ENCODE results near the gene SOHLH1.
"Not testable (repeated sequence)": the region's sequence is repeated elsewhere in the genome, so short reads cannot be mapped to it uniquely, and the experiment has no call there.

SOHLH1 gene

DNA sequence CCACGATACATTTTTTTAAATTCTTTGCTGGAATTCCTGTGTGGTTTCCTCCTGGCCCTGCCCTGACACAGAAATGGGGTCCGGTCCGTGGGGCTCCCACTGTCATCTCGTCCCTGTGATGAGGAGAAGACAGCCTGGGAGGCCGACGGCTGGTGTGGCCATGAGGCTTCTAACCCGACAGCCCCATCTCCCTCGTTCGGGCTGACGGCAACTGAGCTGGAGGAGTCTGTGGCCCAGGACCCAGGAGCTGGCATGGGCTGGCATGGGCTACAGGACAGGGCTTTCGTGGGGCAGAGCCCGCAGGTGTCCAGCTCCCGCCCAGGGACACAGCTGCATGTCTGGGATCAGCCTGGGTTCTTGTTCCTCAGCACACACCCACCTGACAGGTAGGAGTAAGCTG, 22.4 kb downstream of the SOHLH1 start:
- DNase-seq = no peak

DNA sequence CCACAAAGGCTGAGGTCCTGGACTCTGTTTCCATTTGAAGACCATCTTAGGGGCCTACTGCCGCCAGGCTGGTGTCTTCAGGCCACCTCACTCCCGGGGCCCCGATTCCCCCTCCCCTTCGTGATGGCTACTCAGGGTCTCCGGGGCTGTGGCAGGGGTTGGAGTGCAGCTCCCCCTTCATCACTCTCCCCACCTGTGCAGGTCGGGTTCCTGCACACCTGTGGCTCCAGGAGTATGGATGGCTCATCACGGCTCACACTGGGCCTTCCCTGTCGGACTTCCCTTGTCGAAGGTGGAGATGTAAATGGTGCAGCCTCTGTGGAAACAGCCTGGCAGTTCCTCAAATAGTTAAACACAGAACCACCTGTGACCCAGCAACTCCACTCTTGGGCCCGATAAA, 24.3 kb downstream of the SOHLH1 start:
- DNase-seq = no peak

DNA sequence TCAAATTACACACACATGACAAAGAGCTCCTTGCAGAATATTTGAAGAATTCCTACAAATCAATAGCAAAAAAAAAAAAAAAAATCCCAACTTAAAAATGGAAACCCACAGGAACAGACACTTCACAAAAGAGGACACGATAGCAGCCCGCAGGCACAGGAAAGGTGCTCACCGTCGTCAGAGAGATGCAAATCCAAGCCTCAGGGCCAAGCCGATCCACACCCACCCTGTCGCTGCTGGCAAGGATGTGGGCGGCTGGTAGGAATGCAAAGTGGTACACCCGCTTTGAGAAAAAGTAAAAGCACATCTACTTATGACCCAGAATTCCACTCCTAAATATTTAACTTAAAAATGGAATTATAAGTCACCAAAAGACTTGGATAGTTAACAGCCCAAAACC, 25.3 kb downstream of the SOHLH1 start:
- DNase-seq = no peak

DNA sequence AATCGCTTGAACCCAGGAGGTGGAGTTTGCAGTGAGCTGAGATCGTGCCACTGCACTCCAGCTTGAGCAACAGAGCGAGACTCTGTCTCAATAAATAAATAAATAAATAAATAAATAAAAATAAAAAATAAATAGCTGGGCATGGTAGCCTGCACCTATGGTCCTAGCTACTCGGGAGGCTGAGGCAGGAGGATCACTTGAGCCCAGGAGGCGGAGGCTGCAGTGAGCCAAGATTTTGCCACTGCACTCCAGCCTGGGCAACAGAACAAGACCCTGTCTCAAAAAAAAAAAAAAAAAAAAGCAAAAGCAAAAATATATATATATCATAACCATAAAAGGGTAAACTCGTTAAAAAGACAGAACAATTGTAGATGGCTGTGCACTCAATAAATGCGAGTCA, 26.5 kb downstream of the SOHLH1 start:
- DNase-seq = not testable (repeated sequence)

DNA sequence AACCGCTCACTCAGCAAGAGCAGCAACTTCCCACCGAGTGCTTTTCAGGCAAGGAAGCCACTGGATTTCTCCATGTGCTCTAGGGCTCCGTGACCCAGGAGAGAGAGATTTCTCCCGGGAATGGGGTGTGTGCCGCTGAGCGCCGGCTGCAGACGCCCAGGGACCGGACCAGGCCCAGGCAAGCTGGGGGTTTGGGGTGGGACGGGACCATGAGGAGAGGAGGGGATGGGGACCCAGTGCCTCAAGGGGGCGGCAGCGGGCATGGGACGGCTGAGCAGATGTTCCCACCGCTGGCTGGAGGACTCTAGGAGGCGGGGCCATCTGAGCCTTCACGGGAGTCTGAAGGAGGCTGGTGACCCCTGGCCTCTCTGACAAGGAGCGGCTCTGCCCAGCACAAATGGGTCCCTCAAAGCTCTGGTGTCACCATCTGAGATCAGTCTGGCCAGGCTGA, 27.7 kb downstream of the SOHLH1 start:
- DNase-seq = no peak

DNA sequence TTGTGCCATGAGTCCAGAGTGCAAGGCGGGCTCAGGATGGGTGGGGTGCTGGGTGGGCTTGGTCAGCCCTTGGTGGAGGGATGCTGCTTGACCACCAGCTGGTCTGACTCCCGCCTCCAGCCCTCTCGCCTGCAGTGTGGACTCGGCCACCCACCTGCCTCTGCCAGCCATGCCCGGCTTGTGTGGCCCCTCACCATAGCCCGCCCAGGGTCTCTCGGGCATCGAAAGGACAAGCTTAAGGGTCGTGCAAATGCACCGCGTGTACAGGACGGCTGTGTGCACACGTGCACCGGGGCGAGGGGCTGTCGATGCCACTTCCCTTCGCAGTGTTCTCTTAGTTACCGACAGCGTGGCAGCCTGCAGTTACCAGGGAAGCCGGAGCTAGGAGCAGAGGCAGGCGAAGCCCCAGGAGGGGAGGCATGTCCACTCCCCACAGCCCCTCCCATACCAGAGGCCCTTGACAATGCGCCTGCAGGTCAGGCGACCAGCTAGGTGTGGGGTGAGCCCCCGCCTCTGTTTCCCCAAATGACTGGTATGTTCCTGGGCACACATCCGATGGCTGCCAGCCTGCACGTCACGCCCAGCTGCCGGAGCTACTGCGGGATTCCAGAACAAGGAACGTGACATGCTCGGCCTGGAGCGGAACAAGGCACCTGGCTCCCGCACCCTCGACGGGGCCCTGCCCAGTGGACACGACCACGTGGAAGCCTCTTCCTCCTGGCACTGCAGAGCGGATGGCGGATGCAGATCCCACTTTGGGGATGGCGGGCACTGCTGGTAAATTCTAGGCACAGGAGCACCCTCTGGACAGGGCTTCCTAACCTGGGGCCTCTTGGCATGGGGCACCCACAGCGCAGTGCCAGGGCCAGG, 28.3 kb downstream of the SOHLH1 start:
- no peak for DNase-seq

DNA sequence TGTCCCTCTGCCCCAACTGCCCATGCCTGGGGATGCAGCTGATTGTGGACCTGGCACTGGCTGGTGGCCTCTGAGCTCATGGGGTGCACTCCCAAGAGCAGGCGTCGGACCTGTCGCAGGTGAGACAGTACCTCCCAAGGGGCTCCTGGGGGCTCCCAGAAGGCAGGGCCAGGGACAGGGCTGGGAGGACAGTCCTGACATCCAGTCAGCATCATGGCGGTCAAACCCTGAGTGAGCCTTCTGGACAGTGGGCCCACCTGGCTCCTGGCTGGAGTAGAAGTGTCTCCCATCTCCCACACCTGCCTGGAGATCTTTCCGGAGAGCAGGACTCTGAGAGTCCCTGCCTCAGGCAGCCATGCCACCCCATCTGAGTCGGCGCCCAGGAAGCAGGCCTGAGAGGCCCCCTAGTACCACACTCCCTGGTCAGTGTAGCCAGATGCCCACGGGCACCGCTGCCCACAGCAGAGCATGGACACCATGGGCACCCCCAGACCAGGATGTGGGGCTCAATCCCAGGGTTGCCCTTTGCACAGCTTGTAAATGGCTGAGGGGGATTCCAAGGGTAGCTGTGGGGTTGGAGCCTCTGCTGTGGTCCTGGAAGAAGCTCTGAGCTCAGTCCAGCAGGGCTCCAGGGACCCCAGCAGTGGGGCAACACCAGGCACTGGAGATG, 29.5 kb downstream of the SOHLH1 start:
- DNase-seq = no peak

DNA sequence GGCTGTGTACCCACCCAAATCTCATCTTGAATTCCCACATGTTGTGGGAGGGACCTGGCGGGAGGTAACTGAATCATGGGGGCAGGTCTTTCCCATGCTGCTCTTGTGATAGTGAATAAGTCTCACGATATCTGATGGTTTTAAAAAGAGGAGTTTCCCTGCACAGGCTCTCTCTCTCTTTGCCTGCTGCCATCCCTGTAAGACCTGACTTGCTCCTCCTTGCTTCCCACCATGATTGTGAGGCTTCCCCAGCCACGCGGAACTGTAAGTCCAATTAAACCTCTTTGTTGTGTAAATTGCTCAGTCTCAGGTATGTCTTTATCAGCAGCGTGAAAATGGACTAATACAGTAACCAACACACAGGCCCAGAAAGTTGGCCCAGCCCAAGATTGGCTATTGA, 30.3 kb downstream of the SOHLH1 start:
- not testable (repeated sequence) for DNase-seq

DNA sequence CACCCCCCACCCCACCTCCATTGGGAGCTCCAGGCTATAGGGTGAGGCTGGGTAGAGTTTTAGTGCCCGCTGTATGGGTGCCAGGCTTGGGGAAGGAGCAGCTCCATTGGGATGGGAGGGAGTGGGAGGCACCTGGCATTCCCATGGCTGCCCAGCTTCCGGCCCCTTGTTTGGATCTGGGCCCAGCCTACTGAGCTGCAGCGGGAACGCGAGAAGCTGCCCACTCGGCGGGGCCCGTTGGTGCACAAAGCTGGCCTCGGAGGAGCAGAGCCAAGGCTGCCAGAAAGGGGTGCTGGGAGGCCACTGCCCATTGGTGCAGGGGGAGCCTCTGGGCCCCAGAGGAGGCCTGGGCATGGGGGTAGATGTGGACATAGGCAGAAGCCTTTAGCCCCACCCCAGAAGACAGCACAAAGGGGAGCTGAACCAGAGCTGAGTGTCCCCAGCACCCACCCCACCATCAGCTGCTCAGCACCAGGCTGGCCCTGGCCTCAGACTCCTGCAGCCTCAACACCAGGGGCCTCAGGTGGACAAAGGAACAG, 31.7 kb downstream of the SOHLH1 start:
- DNase-seq = no peak

DNA sequence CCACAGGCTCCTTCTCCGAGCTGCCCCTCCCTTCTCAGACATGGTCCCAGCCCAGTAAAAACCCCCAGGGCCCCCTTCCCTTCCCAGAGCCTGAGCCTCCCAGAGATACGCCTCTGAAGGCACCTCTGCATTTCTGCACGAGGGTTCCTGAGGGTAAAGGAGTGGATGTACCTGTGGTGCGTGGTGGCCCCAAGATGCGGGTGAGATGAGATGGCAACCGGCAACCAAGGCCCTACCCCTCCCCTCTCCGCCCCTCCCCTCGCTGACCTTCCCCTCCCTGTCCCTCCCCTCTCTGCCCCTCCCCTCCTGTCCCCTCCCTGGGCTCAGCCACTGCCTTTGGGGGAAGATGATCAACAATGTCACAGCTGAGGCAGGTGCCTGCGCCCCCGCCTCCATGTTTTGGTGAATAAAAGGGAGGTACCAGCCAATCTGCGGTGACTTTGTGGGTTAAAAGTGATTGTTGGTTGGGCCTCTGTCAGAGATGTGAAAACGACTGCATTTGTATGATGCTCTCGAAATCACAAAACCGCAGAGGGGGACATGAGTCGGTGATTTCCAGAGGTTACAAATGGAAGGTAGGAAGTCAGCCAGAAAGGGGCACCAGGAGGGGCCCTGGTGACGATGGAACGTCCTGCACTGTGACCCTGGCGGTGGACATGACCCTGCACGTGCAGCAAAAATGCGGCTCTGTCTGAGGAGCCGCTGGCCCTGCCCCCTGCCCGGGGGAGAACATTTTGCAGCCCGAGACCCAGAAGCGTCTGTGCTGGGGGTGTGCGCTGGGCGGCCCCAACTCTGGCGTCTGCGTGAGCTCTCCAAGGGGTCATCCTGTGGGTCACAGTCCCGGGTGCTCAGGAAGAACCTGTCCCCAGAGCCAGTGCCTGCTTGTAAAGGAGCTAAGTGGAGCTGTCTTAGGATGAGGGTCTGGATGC, 32.5 kb downstream of the SOHLH1 start:
- DNase-seq = no peak

DNA sequence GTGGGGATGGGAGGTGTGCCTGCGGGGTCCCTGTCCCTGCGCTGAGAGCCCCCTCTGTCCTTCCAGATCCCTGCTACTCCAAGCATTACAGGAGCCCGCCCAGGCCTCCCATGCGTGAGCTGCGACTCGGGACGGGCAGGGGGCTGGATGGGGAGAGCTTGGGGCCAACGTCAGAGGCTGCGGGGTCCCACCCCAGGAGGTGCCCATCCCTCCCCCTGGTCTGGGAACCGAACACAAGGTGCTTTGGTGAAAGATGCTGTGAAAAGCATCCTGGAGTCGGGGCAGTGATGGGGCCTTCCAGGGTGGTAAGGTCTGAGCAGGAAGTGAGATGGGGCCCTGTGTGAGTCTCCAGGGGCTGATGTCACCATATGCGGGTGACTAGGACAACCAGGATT, 33.5 kb downstream of the SOHLH1 start:
- no peak for DNase-seq

DNA sequence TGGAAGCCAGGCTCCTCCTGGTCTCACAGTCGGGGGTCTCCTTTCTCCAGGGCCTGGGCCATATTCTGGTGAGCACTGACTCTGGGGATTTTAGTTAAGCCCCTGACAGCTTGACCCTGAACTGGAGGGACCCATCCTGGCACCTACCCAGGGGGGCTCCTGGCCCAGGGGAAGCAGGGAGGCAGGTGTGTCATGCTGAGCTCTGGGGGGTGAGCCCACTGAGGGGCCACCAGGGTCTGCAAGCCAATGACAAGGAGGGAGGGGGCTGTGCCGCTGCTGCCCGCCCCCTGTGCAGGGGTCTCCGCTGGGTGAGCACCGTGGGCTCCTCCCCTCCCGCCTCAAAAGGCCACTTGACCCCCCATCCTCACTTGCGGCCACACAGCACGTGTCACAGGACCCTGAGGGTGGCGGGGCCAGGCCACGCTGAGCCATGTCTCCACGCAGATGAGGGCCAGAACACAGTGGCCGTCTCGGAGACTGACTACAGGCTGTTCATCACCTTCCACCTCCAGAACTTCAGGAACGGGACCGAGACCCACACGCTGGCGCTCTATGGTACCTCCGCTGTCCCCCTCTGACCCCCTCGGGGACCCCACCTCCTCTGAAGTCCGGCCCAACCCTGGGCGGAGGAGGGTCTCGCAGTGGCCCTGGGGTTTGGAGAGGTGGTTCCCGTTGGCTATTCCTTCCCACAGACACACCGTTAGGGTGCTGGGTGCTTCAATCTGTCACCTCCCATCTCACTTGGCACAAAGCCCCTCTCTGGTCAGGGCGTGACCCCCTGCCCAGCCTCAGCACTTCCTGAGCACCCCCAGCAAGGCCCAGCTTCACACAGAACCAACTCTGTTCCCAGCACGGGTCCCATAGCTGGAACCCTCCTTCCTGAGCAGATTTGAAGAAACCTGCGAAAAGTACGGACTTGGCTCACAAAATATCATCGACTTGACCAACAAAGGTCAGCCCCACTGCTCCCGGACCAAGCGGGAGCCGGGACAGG, 34.2 kb downstream of the SOHLH1 start:
- DNase-seq = no peak

DNA sequence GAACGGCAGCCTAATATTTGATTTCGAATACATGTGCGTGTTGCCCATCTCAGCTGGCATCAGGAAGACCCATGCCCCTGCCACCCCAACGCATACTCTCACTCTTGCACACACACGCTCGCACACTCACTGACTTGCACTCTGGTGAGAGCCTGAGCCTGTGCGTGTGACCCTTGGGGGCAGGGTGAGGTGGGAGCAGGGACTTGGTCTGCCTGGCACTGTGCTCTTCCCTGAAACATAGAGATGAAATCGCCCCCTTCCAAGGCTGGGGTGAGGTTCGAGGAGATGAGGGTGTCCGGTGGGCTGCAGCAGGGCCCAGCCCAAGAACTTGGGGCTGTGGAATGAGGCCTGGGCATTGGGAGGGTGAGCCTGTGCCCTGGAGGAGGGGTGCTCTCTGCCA, 35.0 kb downstream of the SOHLH1 start:
- DNase-seq = no peak

DNA sequence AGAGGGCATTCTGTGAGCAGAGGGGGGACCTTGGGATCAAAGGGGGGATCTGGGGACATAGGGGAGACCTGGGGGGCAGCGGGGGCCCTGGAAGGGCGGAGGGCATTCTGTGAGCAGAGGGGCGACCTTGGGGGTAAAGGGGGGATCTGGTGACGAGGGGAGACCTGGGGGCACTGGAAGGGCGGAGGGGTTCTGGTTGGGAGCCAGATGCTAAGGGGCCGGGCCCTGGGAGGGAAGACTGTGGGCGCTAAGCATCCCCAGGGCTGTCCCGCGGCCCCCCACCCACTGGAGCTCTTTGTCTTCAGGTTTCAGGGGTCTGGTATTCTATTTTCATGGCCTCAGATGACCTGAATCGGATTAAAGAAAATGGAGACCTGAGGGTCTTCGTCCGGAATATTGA, 35.4 kb downstream of the SOHLH1 start:
- DNase-seq = no peak

DNA sequence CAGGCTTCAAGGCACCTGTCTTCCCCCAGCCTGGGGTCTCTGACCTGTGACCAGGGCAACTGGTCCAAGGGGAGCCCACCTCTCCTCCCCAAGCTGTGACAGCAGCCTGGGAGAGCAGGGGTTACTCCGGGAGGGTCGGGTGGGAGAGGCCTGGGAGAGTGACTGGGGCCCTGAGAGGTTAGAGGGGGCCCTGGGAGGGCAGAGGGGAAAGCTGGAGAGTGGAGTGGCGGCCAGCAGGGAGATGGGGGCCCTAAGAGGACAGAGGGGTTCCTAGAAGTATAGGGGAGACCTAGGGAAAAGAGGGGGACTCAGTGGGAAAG, 35.9 kb downstream of the SOHLH1 start:
- DNase-seq = no peak

DNA sequence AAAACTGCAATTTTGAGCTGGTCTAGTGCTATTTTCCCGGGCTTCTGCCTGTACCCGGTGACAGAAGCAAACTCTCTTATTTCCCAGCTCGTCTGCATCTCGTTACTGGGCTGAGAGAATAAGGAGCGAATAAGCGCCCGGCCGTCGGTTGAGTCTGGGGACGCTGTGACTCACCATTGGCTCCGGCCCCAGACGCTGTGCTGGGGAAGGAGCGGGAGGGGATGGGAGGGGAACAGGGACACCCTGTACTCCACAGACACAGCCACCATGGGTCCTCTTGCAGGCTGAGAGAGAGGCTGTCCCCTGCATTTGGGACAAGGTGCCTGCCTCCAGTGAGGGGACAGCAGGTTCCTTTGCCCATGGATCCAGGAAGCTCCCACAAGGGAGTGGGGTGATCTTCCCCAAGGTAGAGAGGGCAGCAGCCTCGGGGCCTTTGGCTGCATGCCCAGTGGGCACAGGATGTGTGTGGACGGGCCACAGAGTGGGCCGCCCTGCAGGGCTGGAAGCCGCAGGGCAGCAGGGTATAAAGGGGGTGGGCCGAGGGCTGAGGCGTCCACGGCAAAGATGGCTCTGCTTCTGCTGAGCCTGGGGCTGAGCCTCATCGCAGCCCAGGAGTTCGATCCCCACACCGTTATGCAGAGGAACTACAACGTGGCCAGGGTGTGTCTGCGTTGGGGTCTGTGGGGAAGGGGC, 36.4 kb downstream of the SOHLH1 start, which contains the start of gene LCN9:
LCN9 (plus strand) TSS at position 552 of the 693 bp plus-strand sequence; CDS start at position 565, 13 bp downstream.
- DNase-seq = no peak

DNA sequence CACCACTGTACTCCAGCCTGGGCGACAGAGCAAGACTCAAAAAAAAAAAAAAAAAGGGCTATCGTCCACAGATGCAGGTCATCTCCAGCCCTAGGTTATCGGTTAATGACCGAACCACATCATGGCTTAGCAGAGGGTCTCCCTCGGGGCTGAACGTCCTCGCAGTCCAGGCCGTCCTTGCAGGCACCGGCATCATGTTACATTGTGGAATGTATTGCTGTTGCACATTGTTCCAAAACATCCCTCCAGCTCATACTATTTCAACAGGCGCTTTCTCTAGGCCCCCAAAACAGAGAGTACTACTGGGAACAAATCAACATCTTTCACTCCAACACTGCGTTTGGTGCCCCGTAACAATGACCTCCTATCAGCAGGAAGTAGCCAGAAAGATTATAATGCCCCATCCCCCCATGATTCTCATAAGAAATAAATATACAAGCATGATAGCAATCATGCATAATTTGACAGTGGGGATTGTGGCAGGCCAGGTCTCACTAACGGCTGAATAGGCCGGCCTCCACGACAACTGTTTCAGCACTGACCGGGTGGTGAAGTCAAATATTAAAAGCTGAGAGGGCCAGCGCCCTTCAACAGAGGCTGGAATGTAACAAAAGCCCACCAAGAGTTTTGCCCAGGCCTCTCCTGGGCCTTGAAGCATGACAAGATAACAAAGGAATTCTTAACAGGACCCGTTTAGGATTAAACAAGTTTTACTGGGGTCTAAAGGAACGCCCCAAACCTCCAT, 37.3 kb downstream of the SOHLH1 start:
- no peak for DNase-seq

DNA sequence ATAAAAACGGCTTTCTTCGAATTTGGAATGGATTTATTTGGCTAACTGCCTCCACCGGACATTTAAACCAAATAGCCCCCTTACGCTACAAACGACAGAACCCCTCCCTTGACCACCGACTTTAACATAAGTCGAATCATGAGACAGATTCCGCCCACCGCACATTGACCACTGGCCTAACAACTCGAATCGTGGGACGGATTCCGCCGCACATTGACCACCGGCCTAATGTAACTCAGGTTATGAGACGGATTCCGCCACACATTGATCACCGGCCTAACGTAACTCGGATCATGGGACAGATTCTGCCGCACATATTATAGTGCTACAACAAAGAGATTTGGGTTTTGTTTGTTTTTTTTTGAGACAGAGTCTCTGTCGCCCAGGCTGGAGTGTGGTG, 38.9 kb downstream of the SOHLH1 start:
- DNase-seq = no peak

DNA sequence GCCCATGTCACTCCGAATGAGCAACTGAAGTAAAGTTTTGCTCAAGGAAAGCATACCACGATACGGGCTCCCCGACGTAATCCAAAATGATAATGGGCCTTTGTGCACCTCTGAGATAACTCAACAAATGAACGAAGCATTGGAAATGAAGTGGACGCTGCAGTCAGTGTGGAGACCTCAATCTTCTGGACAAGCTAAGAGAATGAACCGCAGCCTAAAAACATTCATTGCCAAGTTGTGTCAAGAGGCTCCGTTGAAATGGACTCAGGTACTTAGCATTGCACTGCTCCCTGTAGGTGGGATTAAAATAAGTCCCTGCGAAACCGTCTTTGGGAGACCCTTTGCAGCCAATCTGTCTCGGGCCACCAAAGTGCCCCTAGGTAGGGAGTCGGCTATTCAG, 40.0 kb downstream of the SOHLH1 start:
- DNase-seq = no peak

DNA sequence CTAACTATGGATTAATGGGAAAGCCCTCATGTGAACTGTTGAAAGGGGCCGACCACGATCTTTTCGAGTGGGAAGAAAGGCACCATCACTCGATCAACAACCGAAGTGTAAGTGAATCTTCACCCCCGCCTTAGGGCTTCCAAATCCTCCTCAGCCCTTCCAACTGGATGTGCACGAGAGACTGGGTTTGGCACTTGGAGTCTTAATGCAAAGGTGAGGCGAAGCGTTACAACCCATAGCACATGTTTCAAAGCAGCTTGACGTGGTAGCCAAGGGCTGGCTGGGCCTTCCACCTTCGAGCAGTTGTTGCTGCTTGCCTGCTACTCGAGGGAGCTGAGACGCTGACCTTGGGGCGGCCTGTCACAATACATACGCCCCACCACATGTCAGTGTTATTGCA, 41.9 kb downstream of the SOHLH1 start:
- no peak for DNase-seq

All from Kasumi-1 (cell line).